Measurements from ENCODE around the gene ALDH3A1. TPM values are rescaled to one million over a fixed set of nuclear protein-coding genes. Genes with fewer than 3 reads are reported as not detected.

The ALDH3A1 gene
- total RNA-seq: under 1 TPM in 1 of 2 donors, not detected in 1; 0.30 TPM

DNA sequence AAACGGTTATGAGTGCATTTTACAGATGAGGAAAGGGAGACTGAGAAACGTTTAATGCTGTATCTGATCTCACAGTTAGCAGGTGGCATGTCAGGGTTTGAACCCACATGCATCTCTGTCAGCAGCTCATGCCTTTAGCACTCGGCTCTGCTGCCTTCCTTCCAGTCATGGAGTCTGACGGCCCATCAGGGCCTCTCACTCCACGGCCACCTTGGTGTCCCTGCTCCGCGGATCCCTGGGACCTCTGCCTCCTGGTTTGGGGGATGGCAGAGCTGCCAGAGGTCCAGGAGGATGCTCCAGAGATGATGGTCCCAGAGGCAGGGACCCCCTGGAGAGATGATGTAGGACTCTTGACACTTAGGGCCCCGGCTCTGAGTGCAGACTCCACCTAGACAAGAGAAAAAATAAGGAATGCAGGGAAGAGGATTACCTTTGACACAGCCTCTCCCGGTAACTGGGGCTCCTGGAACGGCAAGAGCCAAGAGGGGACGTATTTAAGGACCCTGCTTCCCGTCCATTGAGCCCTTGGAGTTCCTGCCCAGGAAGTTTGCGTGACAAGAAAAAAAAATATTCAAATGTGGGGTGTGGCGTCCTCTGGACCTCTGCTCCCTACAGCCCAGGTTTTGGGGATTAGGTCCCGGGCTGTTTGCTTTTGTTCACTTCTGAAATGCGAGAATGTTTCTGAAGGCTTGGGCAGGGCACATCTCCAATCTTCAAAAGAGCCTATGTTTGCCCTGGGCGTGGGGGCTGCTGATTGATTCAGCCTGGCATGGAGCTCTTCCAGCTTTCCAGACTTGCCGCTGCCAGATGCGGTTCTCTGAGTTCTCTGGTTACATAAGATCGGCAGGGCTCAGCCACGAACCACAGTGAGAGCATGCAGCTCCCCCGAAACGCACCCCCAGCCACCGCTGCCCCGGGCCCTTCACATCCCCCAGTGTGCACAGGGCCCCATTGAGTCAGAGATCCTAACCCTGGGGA is at the start of gene ALDH3A1:
TSS of gene ALDH3A1 (minus strand) at position 470 of the 978 bp plus-strand sequence. CDS start 3,169 bp downstream, outside the sequence.
- H3K9me3 Mint-ChIP-seq: no peaks in the 10 kb centered on the region
- no peak for ATAC-seq
- no peak for DNase-seq (ENCODE audit: low spot score in 2 of 2)
- H3K27ac Mint-ChIP-seq: no peak within 1 kb of the TSS
- H3K36me3 Mint-ChIP-seq: no peaks in the 10 kb centered on the region

DNA sequence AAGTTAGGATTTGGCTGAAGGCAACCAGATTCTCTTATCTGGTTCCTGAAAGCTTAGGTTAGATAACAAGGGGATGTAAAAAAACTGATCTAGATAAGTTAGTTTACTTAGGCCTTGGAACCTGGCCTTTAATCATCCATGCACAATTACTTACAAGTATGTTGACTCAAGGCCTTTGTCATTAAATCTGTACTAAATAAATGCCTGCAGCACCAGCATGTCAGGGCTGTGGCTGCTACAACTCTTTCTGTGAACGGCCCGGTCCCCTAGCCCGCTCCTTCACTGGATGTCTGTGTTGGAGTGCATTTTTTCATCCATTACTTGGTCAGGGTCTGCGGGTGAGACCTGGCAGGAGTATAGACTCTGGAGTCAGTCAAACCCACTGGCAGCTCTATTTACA is 48.4 kb upstream of the ALDH3A1 start:
- Mint-ChIP-seq H3K36me3 (peaks cover 44 to 54% of the 10 kb centered on the region in 2 donors), H3K9me3 (peaks cover 10 to 32% of the 10 kb centered on the region in 2 donors), H3K27ac (no peak overlapping the region)
- DNase-seq (ENCODE audit: low spot score in 2 of 2) (no peak), ATAC-seq (no peak)

DNA sequence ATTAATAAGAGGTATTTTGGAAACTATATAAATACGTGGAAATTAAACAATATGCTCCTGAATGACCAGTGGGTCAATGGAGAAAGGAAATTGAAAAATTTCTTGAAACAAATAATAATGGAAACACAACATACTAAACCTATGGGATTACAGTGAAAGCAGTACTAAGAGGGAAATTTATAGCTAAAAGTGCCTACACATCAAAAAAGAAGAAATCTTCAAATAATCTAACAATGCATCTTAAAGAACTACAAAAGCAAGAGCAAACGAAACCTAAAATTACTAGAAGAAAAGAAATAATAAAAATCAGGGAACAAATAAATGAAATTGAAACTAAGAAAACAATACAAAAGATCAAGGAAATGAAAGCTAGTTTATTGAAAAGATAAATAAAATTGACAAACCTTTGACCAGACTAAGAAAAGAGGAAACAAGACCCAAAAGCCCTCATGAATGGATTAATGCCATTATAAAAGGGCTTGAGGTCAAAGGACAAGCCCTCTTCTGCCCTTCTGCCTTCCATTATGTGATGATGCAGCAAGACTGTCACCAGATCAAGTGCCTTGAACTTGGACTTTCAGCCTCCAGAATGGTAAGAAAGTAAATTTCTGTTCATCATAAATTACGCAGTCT is 43.9 kb upstream of the ALDH3A1 start:
- H3K27ac Mint-ChIP-seq: peak overlapping the region in 1 of 2 donors; percentile 20
- no peak for ATAC-seq
- peaks cover 43 to 61% of the 10 kb centered on the region in 2 donors for H3K36me3 Mint-ChIP-seq
- DNase-seq (ENCODE audit: low spot score in 2 of 2): no peak
- H3K9me3 Mint-ChIP-seq: peaks cover 6 to 27% of the 10 kb centered on the region in 2 donors

DNA sequence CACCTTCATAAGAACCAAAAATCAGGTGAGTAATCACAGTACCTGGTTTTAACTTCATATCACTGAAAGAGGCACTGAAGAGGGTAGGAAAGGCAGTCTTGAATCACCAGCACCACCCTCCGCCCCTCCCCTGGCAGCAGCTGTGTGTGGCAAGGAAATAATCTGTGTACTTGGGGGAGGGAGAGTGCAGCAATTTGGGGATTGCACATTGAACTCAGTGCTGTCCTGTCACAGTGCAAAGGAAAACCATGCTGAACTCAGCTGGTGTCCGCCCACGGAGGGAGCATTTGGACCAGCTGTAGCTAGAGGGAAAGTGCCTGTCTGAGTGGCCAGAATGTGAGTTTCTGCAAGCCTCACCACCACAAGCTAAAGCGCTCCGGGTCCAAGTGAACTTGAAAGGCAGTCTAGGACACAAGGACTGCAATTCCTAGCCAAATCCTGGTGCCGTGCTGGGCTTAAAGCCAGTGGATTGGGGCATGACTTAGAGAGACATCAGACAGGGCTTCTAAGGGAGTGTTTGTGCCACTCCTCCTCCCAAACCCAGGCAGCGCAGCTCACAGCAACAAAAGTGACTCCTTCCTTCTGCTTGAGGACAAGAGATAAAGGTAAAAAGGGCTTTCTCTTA is 39.7 kb upstream of the ALDH3A1 start:
- peak in 1 of 2 donors; percentile 98 for ATAC-seq
- H3K27ac Mint-ChIP-seq: peak overlapping the region in 1 of 2 donors; percentile 27
- H3K36me3 Mint-ChIP-seq: peaks cover 6 to 28% of the 10 kb centered on the region in 2 donors
- peaks cover 0 to 2% of the 10 kb centered on the region in 2 donors for H3K9me3 Mint-ChIP-seq
- DNase-seq (ENCODE audit: low spot score in 2 of 2): peak in 1 of 2 donors; percentile 39

DNA sequence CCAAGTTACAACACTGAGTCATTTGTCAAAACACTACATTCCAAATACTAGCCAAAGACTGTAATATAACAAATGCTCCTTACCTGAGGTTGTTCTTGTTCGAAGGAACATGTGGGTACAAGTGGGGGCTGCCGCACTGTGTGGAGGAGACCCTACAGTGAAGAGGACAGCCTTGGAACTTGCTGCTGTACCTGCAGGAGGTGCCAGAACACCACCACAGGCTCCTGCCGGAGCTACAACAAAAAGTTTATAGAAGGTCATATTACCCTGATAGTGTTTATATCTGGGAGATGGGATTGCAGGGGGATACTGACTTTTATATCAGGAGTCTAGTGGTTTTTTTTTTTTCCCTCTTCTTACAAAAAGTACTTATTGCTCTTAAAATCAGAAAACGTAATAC is 37.8 kb upstream of the ALDH3A1 start:
- no peak overlapping the region for H3K27ac Mint-ChIP-seq
- DNase-seq (ENCODE audit: low spot score in 2 of 2): no peak
- no peaks in the 10 kb centered on the region for H3K9me3 Mint-ChIP-seq
- peaks cover 0 to 29% of the 10 kb centered on the region in 2 donors for H3K36me3 Mint-ChIP-seq
- ATAC-seq: no peak

DNA sequence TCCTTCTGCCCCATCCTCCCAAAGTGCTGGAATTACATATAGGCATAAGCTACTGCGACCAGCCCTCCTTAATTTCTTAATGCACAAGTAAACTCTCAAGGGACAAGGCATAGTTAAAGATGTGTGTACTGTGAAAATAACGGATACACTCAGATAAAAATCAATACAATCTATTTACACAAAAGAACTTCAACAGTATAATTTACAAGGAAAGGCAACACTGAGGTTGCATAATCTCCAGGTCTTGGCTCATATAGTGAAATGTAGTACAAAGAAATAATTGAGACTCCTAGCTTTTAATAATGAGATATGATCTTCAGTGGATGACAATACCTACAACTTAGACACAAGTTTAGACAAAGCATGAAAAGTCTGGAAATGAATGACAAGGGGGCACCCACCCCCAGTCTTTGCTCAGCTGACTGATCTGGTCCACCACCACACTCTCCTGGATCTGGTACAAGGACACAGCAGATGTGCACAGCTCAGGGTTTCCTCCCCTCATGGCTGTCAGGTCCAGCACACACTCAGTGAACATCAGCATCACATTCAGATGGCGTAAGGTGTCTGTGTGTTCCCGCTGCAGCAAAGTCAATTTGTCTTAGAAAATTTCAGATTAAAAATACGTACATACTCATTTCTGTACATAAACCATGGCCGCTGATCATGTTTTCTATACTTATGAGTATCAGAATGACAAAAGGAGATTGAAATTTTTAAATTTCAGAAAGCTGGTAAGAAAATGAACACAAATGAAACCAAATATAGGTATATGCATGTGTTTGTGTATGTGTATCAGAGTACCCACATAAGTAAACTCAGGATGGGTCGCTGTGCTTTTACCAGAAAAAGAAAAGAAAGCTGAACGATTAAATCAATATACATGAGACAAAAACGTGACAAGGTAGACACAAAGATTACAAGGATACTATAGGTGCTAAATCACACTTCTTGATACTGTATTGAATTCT is 33.7 kb upstream of the ALDH3A1 start:
- Mint-ChIP-seq H3K36me3 (peaks cover 0 to 12% of the 10 kb centered on the region in 2 donors), H3K9me3 (no peaks in the 10 kb centered on the region), H3K27ac (peak overlapping the region in 1 of 2 donors; percentile 90)
- DNase-seq (ENCODE audit: low spot score in 2 of 2) (no peak), ATAC-seq (peak in 1 of 2 donors; percentile 85)

DNA sequence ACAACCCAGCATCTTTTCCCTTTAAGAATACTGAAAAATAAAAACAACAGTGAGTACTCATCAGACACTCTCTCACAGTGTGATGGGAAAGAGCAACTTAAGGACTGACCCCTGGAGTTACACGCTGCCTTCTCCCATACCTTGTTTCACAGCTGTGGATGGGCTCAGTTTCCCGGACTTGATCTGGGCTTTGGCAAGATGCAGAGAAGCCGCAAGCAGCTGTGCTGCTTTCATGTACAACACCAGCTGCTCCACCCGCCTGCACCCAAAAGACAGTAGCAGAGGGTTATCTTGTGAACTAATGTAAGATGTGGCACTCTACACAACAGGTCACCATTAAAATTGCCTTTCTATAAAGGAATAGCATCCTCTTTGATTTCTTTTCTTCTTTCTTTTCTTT is 32.7 kb upstream of the ALDH3A1 start:
- DNase-seq (ENCODE audit: low spot score in 2 of 2) (no peak), ATAC-seq (no peak)
- H3K9me3 Mint-ChIP-seq: no peaks in the 10 kb centered on the region
- H3K27ac Mint-ChIP-seq: no peak overlapping the region
- H3K36me3 Mint-ChIP-seq: peaks cover 0 to 12% of the 10 kb centered on the region in 2 donors

DNA sequence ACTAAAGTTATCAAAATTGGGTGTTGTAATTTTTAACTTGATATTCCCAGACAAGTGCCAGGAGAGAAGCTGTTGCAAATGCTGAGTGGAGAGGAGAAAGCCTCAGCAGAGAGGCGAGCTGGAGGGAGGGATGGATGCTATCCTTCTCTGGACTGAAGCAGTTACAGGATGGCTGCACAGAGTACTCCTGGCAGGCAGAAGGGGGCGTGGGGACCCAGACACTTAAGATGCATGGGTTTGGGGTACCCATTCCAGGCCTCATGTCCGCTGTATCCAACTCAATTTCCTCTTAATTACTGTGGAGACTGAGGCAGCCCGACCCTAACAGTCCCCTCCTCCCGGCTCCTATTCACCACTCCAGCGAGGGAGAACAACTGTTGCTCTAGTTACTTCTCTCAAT is 25.4 kb upstream of the ALDH3A1 start:
- Mint-ChIP-seq H3K27ac (no peak overlapping the region), H3K9me3 (no peaks in the 10 kb centered on the region), H3K36me3 (peaks cover 0 to 17% of the 10 kb centered on the region in 2 donors)
- ATAC-seq (no peak), DNase-seq (ENCODE audit: low spot score in 2 of 2) (no peak)

DNA sequence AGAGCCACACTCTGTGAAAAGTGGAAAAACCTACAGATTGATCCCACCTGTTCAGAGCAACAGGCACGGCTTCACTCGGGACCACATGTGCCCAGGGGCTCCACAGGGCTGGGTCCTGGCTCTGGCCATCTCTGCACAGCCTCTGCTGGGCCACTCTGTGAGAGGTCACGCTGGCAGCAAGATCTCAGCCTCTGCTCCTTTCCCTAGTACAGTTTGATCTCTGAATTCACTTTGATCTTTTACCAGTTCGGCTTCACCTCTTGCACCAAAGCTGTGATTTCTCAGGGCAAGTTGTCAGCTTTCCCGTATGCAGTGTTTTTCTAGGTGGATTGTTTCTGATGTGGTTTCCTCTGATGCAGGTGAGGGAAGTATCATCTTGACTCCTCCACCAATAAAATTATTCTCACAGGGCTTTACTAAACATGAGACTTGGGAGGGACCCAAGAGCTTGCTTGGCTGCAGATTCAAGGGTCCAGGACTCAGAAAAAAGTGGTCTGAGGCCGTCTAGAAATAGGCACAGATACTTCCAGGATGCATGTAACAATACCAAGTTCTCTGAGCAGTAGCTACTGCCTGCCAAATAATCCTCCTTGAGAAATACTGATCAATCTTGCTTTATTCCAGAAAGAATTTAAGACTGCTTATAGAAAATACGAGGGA is 24.0 kb upstream of the ALDH3A1 start:
- H3K9me3 Mint-ChIP-seq: no peaks in the 10 kb centered on the region
- peak in 1 of 2 donors; percentile 46 for DNase-seq (ENCODE audit: low spot score in 2 of 2)
- peak; percentile 83 to 86 for ATAC-seq
- H3K36me3 Mint-ChIP-seq: peaks cover 0 to 17% of the 10 kb centered on the region in 2 donors
- peak overlapping the region in 1 of 2 donors; percentile 15 for H3K27ac Mint-ChIP-seq

DNA sequence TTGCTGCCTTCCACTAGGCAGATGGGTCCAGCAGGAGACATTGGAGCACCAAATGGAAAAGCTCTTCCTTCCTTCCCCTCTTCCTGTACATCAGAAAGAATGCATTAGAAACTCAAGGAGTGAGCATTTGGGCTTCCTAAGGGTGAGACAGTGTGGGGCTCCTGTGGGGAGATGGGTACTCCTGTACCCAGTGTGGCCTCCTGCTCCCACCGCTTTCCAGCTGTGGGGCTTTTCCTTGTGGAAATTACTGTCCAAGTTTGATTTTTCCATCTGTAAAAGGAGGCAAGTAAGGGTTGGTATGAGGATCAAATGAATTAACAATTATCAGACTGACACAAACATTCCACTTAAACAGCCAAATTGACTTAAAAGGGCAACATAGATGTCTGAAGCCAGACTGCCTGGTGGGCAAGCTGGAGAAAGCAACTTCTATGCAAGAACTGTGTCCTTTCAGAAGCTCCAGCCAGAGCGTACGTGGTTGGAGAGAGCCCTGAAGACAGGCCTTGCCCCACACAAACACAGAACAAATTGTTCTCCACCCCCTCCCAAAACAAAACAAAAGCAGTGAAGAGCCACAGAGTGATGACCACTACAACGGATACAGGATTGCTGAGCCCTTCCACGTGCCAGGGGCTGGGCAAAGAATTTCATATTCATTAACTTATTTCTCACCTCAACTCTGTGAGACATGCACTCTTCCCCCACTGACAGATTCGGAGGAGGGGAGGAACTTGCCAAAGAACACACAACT is 23.1 kb upstream of the ALDH3A1 start:
- Mint-ChIP-seq H3K9me3 (no peaks in the 10 kb centered on the region), H3K27ac (peak overlapping the region in 1 of 2 donors; percentile 15), H3K36me3 (peaks cover 0 to 17% of the 10 kb centered on the region in 2 donors)
- DNase-seq (ENCODE audit: low spot score in 2 of 2): no peak
- no peak for ATAC-seq

DNA sequence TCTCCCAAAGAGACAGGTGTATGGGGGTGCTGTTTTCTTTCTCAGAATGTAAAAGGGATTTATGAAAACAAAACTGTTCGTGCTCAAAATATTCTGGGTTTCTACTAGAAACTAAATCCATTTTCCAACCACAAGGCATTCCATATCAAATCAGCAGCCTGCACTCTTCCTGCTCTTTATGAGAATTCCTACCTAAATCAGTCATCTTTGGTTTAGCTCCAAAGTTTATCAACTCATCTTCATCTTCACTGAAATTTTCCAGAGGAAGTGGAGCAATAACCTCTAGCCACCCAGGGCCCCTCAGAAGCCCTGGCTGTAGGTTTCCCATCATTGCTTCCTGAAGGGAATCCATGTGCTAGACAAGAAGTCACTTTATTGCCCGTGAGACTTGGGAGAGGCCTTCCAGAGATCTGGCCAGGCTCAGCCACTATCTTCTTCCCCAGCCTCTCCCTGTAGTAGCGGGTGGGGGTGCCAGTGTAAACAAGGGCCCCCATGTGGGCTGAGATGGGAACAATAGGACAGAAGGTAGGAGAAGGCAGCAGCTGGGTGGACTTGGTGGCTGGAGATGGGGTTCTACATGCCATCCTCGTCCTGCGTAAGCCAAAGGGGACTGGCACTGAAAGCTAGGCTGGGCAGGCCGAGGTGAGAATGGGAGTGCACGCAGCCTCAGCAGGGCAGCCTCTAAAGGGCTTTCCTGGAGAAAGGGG is 22.0 kb upstream of the ALDH3A1 start:
- DNase-seq (ENCODE audit: low spot score in 2 of 2) (no peak), ATAC-seq (no peak)
- Mint-ChIP-seq H3K27ac (no peak overlapping the region), H3K36me3 (peaks cover 0 to 17% of the 10 kb centered on the region in 2 donors), H3K9me3 (no peaks in the 10 kb centered on the region)

DNA sequence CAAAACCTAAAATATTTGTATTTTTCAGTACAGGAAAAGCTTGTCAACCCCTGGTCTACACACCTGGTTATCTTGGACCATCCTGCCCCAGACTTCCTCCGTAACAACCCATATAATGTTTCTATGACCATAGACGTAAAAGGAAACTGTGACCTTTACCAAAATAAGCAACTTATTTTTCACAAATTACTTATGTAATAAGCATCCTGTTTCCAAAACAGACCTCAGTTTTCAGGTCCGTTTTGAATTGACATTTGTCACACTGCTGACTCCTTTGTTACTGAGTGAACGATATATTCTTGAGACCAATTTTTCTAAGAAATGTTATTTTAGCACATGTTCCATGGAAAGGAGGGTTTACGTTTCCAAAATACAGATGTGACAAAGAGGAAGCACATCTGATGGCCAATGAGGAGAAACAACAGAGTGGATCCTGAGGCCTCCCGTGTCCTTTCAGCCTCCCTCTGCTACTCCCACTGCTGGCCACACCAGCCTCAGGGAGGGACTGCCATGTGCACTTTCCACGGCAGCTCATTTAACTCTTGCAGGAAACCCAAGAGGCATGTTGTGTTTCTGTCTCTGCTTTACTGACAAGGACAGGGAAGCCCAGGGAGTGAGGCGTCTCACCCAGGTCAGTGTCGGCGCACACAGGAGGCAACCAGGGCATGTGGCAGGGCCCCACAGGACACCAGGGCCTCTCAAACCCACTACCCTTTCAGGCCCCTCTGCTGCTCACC is 20.1 kb upstream of the ALDH3A1 start:
- Mint-ChIP-seq H3K9me3 (no peaks in the 10 kb centered on the region), H3K27ac (peak overlapping the region; percentile 39 to 84), H3K36me3 (peaks cover 0 to 14% of the 10 kb centered on the region in 2 donors)
- DNase-seq (ENCODE audit: low spot score in 2 of 2) (no peak), ATAC-seq (peak in 1 of 2 donors; percentile 62)

DNA sequence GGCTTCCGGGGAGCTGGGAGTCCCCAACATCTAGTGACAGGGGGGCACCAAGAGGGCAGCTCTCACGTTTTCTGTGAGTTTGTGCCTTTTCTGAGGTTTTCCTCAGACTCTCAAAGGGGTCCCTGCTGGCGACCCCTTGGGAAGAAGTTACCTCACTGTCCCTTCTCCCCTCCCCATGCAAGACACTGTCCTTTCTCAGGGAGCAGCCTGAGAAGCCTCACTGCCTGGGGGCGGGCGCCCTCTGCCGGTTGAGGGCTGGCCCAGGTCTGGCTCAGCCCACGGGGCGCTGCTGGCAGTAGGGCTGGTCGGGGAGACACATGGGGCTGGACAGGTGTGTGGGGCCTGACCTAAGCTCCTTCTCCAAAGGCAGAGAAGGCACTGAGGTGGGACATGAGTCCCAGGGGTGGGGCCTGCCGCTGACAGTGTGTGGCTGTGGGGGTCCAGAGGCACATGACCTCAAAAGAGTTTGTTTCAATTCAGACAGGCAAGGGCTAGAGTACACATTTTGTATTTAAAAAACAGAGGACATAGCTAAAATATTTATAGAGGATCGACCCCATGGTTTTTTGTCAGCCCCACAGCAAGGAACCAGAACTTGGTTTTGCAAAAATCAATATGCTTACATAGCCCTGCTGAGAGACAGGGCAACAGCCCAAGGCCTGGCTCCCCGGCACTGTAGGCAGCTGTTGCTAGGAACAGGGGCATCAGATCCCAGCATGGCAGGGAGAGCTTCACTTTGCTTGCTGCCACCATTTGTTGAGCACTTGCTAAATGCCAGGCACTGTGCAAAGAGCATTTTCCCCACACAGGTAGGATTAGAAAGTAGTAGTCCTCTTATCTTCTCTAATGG is 18.5 kb upstream of the ALDH3A1 start:
- peaks cover 0 to 10% of the 10 kb centered on the region in 2 donors for H3K36me3 Mint-ChIP-seq
- peak; percentile 76 to 93 for DNase-seq (ENCODE audit: low spot score in 2 of 2)
- H3K9me3 Mint-ChIP-seq: no peaks in the 10 kb centered on the region
- peak; percentile 76 to 95 for ATAC-seq
- H3K27ac Mint-ChIP-seq: peak overlapping the region in 1 of 2 donors; percentile 52
